Measurements from ENCODE around the gene ZNF32.

DNA sequence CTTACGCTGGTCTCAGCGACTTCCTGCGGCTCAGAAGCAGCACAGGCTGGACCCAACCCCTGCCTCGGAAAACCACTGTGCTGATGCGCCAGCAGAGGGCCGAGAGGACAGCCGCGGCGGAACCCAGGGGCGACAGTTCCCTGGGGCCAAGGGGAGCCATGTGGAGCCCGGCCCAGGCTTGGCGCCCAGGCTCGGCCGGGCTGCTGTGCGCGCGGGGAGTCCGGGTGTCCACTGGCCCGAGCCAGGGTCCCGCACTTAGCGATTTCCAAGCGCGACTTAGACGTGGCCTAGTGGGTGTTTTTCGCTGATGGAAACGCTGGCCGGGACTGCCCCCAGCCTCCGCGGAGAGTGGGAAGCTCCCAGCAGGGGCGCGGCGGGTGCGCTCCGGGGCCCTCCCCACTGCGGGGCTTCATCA is 18.6 kb upstream of the ZNF32 start:
- TF ChIP-seq, protein P1, sequence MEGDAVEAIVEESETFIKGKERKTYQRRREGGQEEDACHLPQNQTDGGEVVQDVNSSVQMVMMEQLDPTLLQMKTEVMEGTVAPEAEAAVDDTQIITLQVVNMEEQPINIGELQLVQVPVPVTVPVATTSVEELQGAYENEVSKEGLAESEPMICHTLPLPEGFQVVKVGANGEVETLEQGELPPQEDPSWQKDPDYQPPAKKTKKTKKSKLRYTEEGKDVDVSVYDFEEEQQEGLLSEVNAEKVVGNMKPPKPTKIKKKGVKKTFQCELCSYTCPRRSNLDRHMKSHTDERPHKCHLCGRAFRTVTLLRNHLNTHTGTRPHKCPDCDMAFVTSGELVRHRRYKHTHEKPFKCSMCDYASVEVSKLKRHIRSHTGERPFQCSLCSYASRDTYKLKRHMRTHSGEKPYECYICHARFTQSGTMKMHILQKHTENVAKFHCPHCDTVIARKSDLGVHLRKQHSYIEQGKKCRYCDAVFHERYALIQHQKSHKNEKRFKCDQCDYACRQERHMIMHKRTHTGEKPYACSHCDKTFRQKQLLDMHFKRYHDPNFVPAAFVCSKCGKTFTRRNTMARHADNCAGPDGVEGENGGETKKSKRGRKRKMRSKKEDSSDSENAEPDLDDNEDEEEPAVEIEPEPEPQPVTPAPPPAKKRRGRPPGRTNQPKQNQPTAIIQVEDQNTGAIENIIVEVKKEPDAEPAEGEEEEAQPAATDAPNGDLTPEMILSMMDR (conservative IDR thresholded peaks at IDR 0.05 in 1 of 2, IDR thresholded peaks at IDR 0.05 in 1 of 2; ENCODE audit: extremely low read depth in 1 of 2, insufficient read depth in 1 of 2, low read depth in 1 of 2, low read length in 2 of 2) = no peak
- TF ChIP-seq EZH2 (IDR thresholded peaks at IDR 0.05; ENCODE audit: borderline replicate concordance, low read length) = no peak

Data from mammary epithelial cell (primary cell).